ENCODE results near the gene TCF12.

DNA sequence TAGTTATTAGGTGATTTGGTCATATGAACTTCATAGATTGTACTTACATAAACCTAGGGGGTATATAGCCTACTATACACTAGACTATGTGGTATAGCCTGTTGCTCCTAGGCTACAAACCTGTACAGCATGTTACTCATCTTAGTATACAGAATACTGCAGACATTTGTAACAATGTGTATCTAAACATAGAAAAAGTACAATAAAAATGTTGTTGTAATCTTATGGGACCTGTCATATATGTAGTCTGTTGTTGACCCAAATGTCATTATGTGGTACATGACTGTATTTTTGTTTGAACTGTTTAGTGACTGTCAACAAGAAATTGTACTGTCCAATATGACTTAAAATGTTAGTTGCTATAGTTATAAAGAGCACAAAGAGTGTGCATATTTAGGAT lies 69.8 kb downstream of the TCF12 start:
- TF ChIP-seq CTCF (IDR thresholded peaks at IDR 0.05) (no peak), POLR2A (IDR thresholded peaks at IDR 0.05; ENCODE audit: low read depth) (no peak), EP300 (IDR thresholded peaks at IDR 0.05) (no peak)

Data from esophagus muscularis mucosa (tissue), 4 donors.